Activated T-cell treated with anti-CD3 and anti-CD28 coated beads, Interleukin-2, amount 50 U/mL, for 4 hours (primary cell): ENCODE measurements around the gene CYP21A2. TPM values are rescaled to one million over a fixed set of nuclear protein-coding genes. Genes with fewer than 3 reads are reported as not detected.

ENCODE experiments used
- ATAC-seq, 2 donors: fragments of 200-7000 bp; cut with Tn5 transposase; one replicate each; pipeline ENCODE4 v1.10.0; 2021
- DNase-seq: peaks from one replicate; pipeline ENCODE4 v3.0.0-alpha.2; 2020
- H3K27me3 Mint-ChIP-seq: one replicate; pipeline ENCODE4 v1.8.0; 2021; ENCODE audit warnings: low read depth, mixed read lengths
- H3K36me3 Mint-ChIP-seq: one replicate; pipeline ENCODE4 v1.8.0; 2022; ENCODE audit warnings: mixed read lengths; ENCODE audit not compliant: insufficient read depth
- H3K4me1 Mint-ChIP-seq: one replicate; pipeline ENCODE4 v1.8.0; 2021; ENCODE audit warnings: low read depth, mixed read lengths
- H3K4me3 Mint-ChIP-seq: one replicate; pipeline ENCODE4 v1.8.0; 2021; ENCODE audit warnings: mild to moderate bottlenecking, moderate library complexity, mixed read lengths
- H3K9me3 Mint-ChIP-seq: one replicate; pipeline ENCODE4 v1.8.0; 2021; ENCODE audit warnings: mixed read lengths
- total RNA-seq, 3 donors: library from RNA; stranded (reverse); gene quantifications; one replicate each; pipeline ENCODE4 v1.2.1, GENCODE V29; 2021

CYP21A2 gene
- total RNA-seq, 3 donors from 2014 or later = 0.74 to 1.0 (median 0.84) TPM

- DNase-seq (no peak), ATAC-seq (no peak)
- H3K4me1 Mint-ChIP-seq = no peaks in the 10 kb centered on the region
- no peaks in the 10 kb centered on the region for H3K9me3 Mint-ChIP-seq
- no peaks in the 10 kb centered on the region for H3K36me3 Mint-ChIP-seq
- H3K4me3 Mint-ChIP-seq = no peak overlapping the region
- H3K27me3 Mint-ChIP-seq = peaks cover 4% of the 10 kb centered on the region
These were observed 37.6 kb downstream of the CYP21A2 start for GRCh38 chr6:32075781-32076180.

GRCh38 chr6:32076321-32076809 is 38.1 kb downstream of the CYP21A2 start:
- no peak overlapping the region for H3K4me3 Mint-ChIP-seq
- ATAC-seq (no peak), DNase-seq (no peak)
- H3K36me3 Mint-ChIP-seq = no peaks in the 10 kb centered on the region
- peaks cover 4% of the 10 kb centered on the region for H3K27me3 Mint-ChIP-seq
- no peaks in the 10 kb centered on the region for H3K4me1 Mint-ChIP-seq
- H3K9me3 Mint-ChIP-seq = no peaks in the 10 kb centered on the region

GRCh38 chr6:32079566-32080290 is 41.5 kb downstream of the CYP21A2 start:
- no peaks in the 10 kb centered on the region for H3K36me3 Mint-ChIP-seq
- no peaks in the 10 kb centered on the region for H3K4me1 Mint-ChIP-seq
- H3K4me3 Mint-ChIP-seq = no peak overlapping the region
- peaks cover 8% of the 10 kb centered on the region for H3K27me3 Mint-ChIP-seq
- ATAC-seq = no peak
- H3K9me3 Mint-ChIP-seq = no peaks in the 10 kb centered on the region
- no peak for DNase-seq

GRCh38 chr6:32081168-32081990 is 43.2 kb downstream of the CYP21A2 start:
- Mint-ChIP-seq H3K4me3 (no peak overlapping the region), H3K27me3 (peaks cover 19% of the 10 kb centered on the region), H3K36me3 (no peaks in the 10 kb centered on the region), H3K4me1 (no peaks in the 10 kb centered on the region), H3K9me3 (no peaks in the 10 kb centered on the region)
- DNase-seq = no peak
- ATAC-seq = no peak

GRCh38 chr6:32082478-32082877 is 44.3 kb downstream of the CYP21A2 start:
- no peaks in the 10 kb centered on the region for H3K36me3 Mint-ChIP-seq
- peaks cover 6% of the 10 kb centered on the region for H3K4me1 Mint-ChIP-seq
- DNase-seq (no peak), ATAC-seq (no peak)
- peaks cover 26% of the 10 kb centered on the region for H3K27me3 Mint-ChIP-seq
- H3K9me3 Mint-ChIP-seq = no peaks in the 10 kb centered on the region
- H3K4me3 Mint-ChIP-seq = no peak overlapping the region

- ATAC-seq (no peak), DNase-seq (no peak)
- no peaks in the 10 kb centered on the region for H3K36me3 Mint-ChIP-seq
- H3K4me3 Mint-ChIP-seq = no peak overlapping the region
- H3K9me3 Mint-ChIP-seq = no peaks in the 10 kb centered on the region
- peaks cover 26% of the 10 kb centered on the region for H3K27me3 Mint-ChIP-seq
- peaks cover 6% of the 10 kb centered on the region for H3K4me1 Mint-ChIP-seq
These were observed 44.7 kb downstream of the CYP21A2 start for GRCh38 chr6:32082935-32083334.

GRCh38 chr6:32083812-32084768 is 45.9 kb downstream of the CYP21A2 start:
- Mint-ChIP-seq H3K4me3 (no peak overlapping the region), H3K27me3 (peaks cover 31% of the 10 kb centered on the region), H3K36me3 (no peaks in the 10 kb centered on the region), H3K9me3 (no peaks in the 10 kb centered on the region), H3K4me1 (peaks cover 6% of the 10 kb centered on the region)
- ATAC-seq (no peak), DNase-seq (no peak)

GRCh38 chr6:32084780-32085179 is 46.6 kb downstream of the CYP21A2 start:
- peaks cover 35% of the 10 kb centered on the region for H3K27me3 Mint-ChIP-seq
- ATAC-seq (no peak), DNase-seq (no peak)
- no peaks in the 10 kb centered on the region for H3K9me3 Mint-ChIP-seq
- peaks cover 6% of the 10 kb centered on the region for H3K4me1 Mint-ChIP-seq
- no peak overlapping the region for H3K4me3 Mint-ChIP-seq
- no peaks in the 10 kb centered on the region for H3K36me3 Mint-ChIP-seq

- Mint-ChIP-seq H3K27me3 (peaks cover 35% of the 10 kb centered on the region), H3K4me3 (no peak overlapping the region), H3K4me1 (peaks cover 6% of the 10 kb centered on the region), H3K9me3 (no peaks in the 10 kb centered on the region), H3K36me3 (no peaks in the 10 kb centered on the region)
- ATAC-seq = no peak
- DNase-seq = no peak
These were observed 47.7 kb downstream of the CYP21A2 start for GRCh38 chr6:32085759-32086459.

- Mint-ChIP-seq H3K4me3 (peak overlapping the region; percentile 19), H3K4me1 (peaks cover 6% of the 10 kb centered on the region), H3K27me3 (peaks cover 35% of the 10 kb centered on the region), H3K9me3 (no peaks in the 10 kb centered on the region), H3K36me3 (no peaks in the 10 kb centered on the region)
- ATAC-seq (peak; percentile 28 to 32), DNase-seq (no peak)
These were observed 48.7 kb downstream of the CYP21A2 start for GRCh38 chr6:32086661-32087573.

GRCh38 chr6:32087574-32088486 is 49.6 kb downstream of the CYP21A2 start:
- no peaks in the 10 kb centered on the region for H3K36me3 Mint-ChIP-seq
- peaks cover 6% of the 10 kb centered on the region for H3K4me1 Mint-ChIP-seq
- ATAC-seq (peak; percentile 90 to 92), DNase-seq (peak; percentile 59)
- no peaks in the 10 kb centered on the region for H3K9me3 Mint-ChIP-seq
- H3K27me3 Mint-ChIP-seq = peaks cover 38% of the 10 kb centered on the region
- no peak overlapping the region for H3K4me3 Mint-ChIP-seq

- no peak overlapping the region for H3K4me3 Mint-ChIP-seq
These were observed 50.4 kb downstream of the CYP21A2 start for GRCh38 chr6:32088487-32089049.

More at GRCh38 chr6:32088487-32089049, 50.4 kb downstream of the CYP21A2 start:
- H3K36me3 Mint-ChIP-seq = no peaks in the 10 kb centered on the region
- DNase-seq (no peak), ATAC-seq (no peak)
- H3K4me1 Mint-ChIP-seq = peaks cover 6% of the 10 kb centered on the region
- no peaks in the 10 kb centered on the region for H3K9me3 Mint-ChIP-seq
- peaks cover 36% of the 10 kb centered on the region for H3K27me3 Mint-ChIP-seq
